DMS114 treated with DMSO at 0.1 percent for 48 hours (cell line): ENCODE data around the gene GNG8.

Experiments
- DNase-seq: peaks from one replicate; lab custom pipeline; 2025; ENCODE audit not compliant: unreplicated experiment; lab: John Stamatoyannopoulos, UW

GNG8 gene

GRCh38 chr19:46635920-46636761, at the start of gene GNG8:
GNG8 (minus strand) TSS chr19:46636202; CDS start chr19:46634682, 1,520 bp downstream.
- no peak for DNase-seq

GRCh38 chr19:46685189-46685588, 49.2 kb upstream of the GNG8 start:
- no peak for DNase-seq

DNA sequence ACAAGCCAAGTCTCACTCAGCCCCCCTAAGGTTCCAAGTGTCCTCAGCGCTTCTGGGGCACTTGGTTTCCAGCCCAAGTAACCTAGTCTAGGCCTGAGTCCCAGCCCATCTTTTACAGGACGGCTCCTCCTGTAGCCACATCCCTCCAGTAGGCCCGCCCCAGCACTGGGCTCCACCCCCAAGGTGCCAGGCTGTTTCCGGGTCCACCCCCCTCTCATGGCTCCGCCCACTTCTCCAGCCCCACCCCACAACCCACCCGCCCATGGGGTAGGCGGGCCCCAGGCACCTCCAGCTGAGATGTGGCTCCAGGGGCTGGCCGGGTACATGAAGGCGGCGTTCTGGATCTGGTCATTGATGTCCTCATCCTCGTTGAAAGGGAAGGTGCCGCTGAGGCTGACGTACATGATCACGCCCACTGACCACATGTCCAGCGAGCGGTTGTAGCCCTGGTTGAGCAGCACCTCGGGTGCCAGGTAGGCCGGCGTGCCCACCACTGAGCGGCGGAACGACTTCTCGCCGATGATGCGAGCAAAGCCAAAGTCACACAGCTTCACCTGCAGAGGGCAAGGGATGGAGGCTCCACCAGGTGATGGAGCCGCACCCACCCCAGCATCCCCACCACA, 42.2 kb upstream of the GNG8 start:
- no peak for DNase-seq

DNA sequence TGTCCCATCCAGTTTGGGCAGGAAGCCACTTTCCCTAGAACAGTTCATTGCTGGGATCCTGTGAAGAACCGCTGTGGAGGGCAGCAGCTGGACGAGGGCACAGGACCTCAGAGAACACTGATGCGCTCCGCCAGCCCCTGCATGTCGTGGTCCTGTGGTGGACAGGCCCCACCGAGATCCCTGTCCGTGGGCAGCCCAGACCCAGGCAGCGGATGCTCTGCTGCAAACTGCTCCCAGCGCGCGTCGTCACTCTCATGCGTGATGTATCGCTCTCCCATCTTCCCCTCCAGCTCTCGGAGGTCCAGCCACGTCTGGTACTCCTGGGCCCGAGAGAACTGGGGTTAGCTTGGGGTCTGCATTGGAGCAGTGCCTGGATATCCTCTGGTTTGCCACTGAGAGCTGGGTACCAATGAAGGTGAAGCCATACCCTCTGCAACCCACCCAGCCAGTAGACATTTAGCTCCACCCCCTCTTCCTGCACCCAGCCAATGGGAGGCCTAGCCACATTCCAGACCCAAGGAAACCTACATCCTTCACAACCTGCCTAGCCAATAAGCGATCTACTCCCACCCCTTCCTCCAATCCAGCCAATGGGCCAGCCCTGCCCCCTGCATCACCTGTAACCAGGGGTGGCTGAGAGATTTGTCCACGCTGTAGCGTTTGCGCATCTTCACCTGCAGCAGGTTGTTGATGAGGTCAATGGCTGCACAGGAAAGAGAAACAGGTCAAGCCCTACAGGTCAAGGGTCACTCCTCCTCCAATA, 38.6 kb upstream of the GNG8 start:
- DNase-seq, result no peak

DNA sequence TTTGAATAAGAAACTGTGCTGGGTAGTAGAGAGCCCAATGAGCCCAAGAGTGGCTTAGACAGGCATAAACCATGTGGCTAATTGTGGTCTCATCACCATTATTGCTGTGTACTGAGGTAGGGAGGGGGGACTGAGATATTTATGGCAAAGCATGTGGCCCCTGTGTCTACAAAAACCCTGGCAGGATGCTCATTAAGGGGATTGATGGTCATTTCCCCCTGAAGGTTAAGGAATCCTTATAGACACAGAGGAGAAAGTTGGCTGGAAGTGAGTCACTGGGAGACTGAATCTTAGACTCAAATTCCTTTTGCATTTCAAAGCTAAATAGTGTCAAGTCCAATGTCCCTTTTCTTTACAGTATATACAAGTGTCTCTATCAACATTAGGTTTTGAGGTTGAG, 34.8 kb upstream of the GNG8 start:
- DNase-seq, result no peak

DNA sequence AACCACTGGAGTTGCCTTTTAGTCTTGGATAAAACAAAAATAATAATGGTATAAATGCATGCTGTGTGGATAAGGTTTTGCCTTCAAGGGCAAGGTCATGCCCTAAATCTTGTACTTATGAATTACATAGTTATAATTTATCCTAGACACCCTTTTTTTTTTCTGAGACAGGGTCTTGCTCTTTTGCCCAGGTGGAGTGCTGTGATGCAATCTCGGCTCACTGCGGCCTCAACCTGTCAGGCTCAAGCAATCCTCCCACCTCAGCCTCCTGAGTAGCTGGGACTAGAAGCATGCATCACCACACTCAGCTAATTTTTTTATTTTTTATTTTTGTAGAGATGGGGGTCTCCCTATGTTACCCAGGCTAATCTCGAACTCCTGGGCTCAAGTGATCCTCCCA, 32.7 kb upstream of the GNG8 start:
- DNase-seq, result no peak

GRCh38 chr19:46665072-46665471, 29.1 kb upstream of the GNG8 start:
- no peak for DNase-seq

DNA sequence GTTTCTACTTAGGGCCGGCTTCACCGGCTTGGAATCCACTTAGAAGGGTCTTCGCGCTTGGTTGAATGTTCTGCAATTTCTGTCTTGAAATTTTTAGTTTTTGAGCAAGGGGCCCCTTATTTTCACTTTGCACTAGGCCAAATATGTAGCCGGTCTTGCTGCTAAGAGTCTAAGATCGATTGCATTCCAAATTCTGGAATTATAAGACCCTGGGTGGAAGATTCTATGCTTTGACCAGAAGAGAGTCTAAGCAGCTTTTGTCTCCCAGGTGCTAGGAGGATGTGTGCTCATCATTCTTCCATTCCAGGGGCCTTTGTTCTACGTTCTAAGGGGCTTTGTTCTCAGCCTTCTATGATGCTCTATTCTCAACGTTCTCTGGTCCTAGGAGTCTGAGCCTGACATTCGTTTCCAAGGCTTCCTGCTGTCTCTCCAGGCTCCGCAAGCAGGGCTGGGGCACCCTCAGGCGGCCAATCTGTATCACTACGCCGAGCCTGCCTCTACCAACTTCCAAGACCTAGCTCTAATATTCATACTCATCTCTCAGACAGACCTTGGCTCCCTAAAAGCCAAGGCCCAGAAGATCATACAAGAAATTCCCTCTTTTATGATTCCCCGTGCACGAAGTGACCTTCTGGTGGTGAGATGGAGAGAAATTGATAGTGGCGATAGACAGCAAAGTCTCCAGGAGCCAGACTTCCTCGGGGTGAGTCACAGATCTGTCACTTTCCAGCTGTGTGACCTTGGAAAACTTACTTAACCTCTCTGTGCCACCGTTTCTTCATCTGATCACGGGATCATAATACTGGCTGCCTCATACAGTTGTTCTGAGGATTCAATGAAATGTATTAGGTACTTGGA, 26.0 kb upstream of the GNG8 start:
- peak; percentile 65 for DNase-seq

- DNase-seq, result peak; percentile 94
Measured at GRCh38 chr19:46661020-46661731, 25.2 kb upstream of the GNG8 start, which contains the start of gene DACT3. DACT3 (minus strand) TSS chr19:46661182; CDS start chr19:46661064, 118 bp downstream.

GRCh38 chr19:46660551-46661019, 24.6 kb upstream of the GNG8 start:
- no peak for DNase-seq

- DNase-seq, result no peak
Measured at GRCh38 chr19:46660008-46660517, 24.1 kb upstream of the GNG8 start.

DNA sequence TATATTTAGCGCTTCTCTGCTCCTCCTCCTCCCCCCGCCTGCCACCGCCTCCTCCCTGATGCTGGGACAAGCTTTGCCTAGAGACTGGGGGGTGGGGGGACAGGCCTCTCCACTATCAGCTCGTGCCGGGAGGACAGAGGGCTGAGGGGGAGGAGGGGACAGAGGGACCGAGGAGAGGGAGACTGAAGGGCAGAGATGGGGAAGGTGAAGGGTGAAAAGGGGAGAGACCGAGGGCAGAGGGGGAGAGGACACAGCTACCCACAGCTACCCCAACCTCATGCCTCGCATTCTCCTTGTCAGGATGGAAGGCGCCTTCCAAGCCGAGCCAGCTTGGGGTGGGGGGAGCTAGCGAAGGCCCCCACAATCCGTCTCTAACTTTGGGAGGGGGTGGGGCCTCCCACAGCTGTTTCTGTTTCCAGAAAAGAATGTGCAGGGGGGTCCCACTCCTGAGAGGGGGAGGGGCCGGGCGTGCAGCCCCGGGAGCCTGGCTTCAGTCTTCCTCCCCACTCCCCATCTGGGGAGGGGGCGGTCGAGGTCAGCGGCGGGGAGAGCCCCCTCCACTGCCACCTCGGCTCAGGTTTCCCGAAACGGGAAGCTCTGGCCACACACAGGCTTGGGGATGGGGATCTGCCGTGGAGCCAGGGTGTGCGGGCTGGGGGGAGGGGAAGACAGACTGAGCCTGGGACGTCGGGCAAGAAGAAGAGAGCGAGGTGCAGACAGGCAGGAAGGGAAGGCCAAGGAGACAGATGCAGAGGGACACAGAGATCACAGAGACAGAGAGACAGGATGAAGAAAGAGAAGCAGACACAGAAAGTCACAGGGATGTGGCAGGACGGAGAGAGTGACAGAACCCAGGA, 23.4 kb upstream of the GNG8 start:
- DNase-seq, result no peak

DNA sequence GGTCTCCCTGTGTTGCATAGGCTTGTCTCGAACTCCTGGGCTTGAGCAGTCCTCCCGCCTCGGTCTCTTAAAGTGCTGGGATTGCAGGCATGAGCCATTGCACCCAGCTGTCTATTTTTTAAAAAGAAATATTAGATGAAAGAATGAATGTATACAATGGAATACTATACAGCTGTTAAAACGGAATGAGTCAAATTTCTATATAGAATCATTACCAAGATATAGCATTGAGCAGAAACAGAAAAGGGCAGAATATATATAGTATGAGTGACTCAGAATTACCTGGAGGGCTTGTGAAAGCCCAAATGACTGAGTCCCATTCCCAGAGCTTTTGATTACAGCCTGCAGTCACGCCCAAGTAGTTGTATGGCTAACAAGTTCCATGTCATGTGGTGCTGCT, 20.5 kb upstream of the GNG8 start:
- DNase-seq, result no peak

- DNase-seq, result no peak
Measured at GRCh38 chr19:46654621-46655152, 18.7 kb upstream of the GNG8 start.

GRCh38 chr19:46650445-46650844, 14.4 kb upstream of the GNG8 start:
- no peak for DNase-seq

DNA sequence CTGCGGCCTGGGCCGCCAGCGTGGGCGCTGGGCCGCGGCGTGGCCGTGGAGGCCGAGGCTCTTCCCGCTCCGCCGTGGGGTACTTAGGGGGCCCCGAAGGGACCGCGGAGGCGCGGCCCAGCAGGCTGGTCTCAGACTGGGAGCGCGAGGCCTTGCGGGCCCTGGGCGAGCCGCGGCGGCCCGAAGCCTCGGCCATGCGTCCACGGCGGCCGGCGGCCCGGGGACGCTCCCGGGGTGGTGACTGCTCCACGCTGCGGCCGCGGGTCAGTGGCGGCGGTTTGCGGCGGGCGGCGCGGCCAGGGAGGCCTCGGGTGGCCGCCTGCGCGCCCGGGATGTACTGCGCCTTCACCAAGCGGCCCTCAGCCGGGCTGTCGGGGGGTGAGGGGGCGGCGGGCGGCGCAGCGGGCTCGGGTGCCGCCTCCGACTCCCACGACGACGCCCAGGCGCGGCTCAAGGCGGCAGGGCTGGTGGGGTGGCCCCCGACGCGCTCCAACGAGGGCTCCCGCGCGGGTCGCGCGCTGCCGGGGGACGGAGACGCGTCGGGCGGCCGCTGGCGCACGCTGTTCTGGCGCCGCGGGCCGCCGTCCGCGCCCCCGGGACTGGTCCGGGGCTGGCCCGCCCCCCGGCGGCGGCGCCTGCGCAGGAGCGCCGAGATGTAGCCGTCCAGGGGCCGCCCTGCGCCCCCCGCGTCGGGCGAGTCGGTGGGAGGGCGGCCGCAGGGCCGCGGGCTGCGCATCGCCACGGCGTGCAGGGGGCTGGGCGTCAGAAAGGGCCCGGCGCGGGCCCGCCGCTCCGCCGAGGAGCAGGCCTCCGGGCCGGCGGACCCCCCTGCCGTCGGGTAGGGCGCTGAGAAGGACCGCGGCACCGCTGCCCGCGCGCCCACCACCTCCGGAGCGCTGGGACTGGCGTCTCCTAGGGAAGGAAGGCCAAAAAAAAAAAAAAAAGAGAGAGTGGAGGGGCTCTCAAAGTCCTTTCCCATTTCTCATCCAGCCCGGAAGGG, 13.3 kb upstream of the GNG8 start:
- no peak for DNase-seq
